Smooth muscle cell (in vitro differentiated cells): ENCODE measurements around the gene SHOX. TPM values are rescaled to one million over a fixed set of nuclear protein-coding genes. Genes with fewer than 3 reads are reported as not detected.
"Not testable (repeated sequence)": the region's sequence is repeated elsewhere in the genome, so short reads cannot be mapped to it uniquely, and the experiment has no call there.

Experiments
- DNase-seq: peaks from one replicate; lab custom pipeline; 2025; ENCODE audit not compliant: unreplicated experiment; lab: John Stamatoyannopoulos, UW
- H2AFZ ChIP-seq: fragments of 200-600 bp; sonication (generic); 2 replicates; pipeline ENCODE4 v1.6.0; 2016; ENCODE audit warnings: antibody characterized with exemption, low read depth, mild to moderate bottlenecking
- H3F3A ChIP-seq: fragments of 200-600 bp; sonication (generic); 2 replicates; pipeline ENCODE4 v1.6.0; 2017; ENCODE audit warnings: antibody characterized with exemption, low read depth
- H3K27ac ChIP-seq: fragments of 200-600 bp; sonication (generic); 2 replicates; pipeline ENCODE4 v1.5.1; 2016; ENCODE audit warnings: low read depth, mild to moderate bottlenecking
- H3K27me3 ChIP-seq: fragments of 200-600 bp; sonication (generic); 2 replicates; pipeline ENCODE4 v1.6.1; 2016; ENCODE audit warnings: low read depth, mild to moderate bottlenecking
- H3K36me3 ChIP-seq: fragments of 200-600 bp; sonication (generic); 2 replicates; pipeline ENCODE4 v1.5.1; 2016; ENCODE audit warnings: low read depth
- H3K4me1 ChIP-seq: fragments of 200-600 bp; sonication (generic); 2 replicates; pipeline ENCODE4 v1.5.1; 2016; ENCODE audit warnings: low read depth
- H3K4me2 ChIP-seq: fragments of 200-600 bp; sonication (generic); 2 replicates; pipeline ENCODE4 v1.6.0; 2016; ENCODE audit warnings: mild to moderate bottlenecking
- H3K4me3 ChIP-seq: fragments of 200-600 bp; sonication (generic); 2 replicates; pipeline ENCODE4 v1.5.1; 2016; ENCODE audit warnings: mild to moderate bottlenecking
- H3K79me2 ChIP-seq: fragments of 200-600 bp; sonication (generic); 2 replicates; pipeline ENCODE4 v1.6.0; 2016; ENCODE audit warnings: low read depth, mild to moderate bottlenecking
- H3K9ac ChIP-seq: fragments of 200-600 bp; sonication (generic); 2 replicates; pipeline ENCODE4 v1.6.0; 2016; ENCODE audit warnings: low read depth
- H3K9me3 ChIP-seq: fragments of 200-600 bp; sonication (generic); replicated peaks from 2 replicates; pipeline ENCODE4 v1.5.1; 2016; ENCODE audit warnings: low read depth
- H4K20me1 ChIP-seq: fragments of 200-600 bp; sonication (generic); 2 replicates; pipeline ENCODE4 v1.6.0; 2016; ENCODE audit warnings: low read depth
- WGBS: methylation state at CpG from one replicate; pipeline ENCODE4 v1.1.7; 2016; ENCODE audit warnings: low lambda C conversion rate; 5-methylcytosine and 5-hydroxymethylcytosine counted together
- polyA plus RNA-seq: library from polyadenylated mRNA; unstranded; fragments of >200 nt; fragmentation: Nextera tagmentation; extraction: Ambion mirVana; gene quantifications from 2 replicates; pipeline ENCODE4 v1.2.1, GENCODE V29; 2016
- total RNA-seq: library from RNA; depleted of rRNA; stranded (reverse); fragments of >200 nt; gene quantifications from 2 replicates; pipeline ENCODE4 v1.2.3, GENCODE V29; 2014
- TF ChIP-seq, protein P1 (sequence below): fragments of 200-600 bp; sonication (generic); IDR thresholded peaks from 2 replicates; pipeline ENCODE4 v1.5.1; 2017; ENCODE audit warnings: borderline replicate concordance, mild to moderate bottlenecking, antibody characterized with exemption; ENCODE audit not compliant: insufficient read depth, poor library complexity, severe bottlenecking

Gene SHOX
- total and polyA plus RNA-seq, 2 experiments from 2014 or later, result not detected

DNA sequence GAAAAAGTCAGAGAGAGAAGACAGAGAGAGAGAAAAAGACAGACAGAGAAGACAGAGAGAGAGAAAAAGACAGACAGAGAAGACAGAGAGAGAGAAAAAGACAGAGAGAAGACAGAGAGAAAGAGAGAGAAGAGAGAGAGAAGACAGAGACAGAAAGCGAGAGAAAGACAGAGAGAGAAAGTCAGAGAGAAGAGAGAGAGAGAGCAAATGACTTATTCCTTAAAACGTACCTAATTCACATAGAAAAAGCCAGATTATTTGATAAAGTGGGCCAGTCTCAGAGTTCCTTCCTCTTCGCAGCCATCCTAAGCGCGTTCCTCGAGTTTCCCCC lies 7.4 kb upstream of the SHOX start:
- no peak overlapping the region for H3K4me2 ChIP-seq
- no peak overlapping the region for H3K9ac ChIP-seq
- H3K79me2 ChIP-seq, result no peaks in the 10 kb centered on the region
- H3K27me3 ChIP-seq, result peaks cover 91% of the 10 kb centered on the region
- TF ChIP-seq, protein P1, sequence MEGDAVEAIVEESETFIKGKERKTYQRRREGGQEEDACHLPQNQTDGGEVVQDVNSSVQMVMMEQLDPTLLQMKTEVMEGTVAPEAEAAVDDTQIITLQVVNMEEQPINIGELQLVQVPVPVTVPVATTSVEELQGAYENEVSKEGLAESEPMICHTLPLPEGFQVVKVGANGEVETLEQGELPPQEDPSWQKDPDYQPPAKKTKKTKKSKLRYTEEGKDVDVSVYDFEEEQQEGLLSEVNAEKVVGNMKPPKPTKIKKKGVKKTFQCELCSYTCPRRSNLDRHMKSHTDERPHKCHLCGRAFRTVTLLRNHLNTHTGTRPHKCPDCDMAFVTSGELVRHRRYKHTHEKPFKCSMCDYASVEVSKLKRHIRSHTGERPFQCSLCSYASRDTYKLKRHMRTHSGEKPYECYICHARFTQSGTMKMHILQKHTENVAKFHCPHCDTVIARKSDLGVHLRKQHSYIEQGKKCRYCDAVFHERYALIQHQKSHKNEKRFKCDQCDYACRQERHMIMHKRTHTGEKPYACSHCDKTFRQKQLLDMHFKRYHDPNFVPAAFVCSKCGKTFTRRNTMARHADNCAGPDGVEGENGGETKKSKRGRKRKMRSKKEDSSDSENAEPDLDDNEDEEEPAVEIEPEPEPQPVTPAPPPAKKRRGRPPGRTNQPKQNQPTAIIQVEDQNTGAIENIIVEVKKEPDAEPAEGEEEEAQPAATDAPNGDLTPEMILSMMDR, result no peak
- H2AFZ ChIP-seq, result no peak overlapping the region
- no peak overlapping the region for H3K4me3 ChIP-seq
- no peak for DNase-seq
- H3K36me3 ChIP-seq, result no peaks in the 10 kb centered on the region
- peaks cover 3% of the 10 kb centered on the region for H3K4me1 ChIP-seq
- H3K9me3 ChIP-seq, result no peaks in the 10 kb centered on the region
- 0% methylated on average over 6 of the region's 6 CpGs for WGBS
- no peaks in the 10 kb centered on the region for H4K20me1 ChIP-seq
- no peaks in the 10 kb centered on the region for H3F3A ChIP-seq
- H3K27ac ChIP-seq, result no peak overlapping the region

DNA sequence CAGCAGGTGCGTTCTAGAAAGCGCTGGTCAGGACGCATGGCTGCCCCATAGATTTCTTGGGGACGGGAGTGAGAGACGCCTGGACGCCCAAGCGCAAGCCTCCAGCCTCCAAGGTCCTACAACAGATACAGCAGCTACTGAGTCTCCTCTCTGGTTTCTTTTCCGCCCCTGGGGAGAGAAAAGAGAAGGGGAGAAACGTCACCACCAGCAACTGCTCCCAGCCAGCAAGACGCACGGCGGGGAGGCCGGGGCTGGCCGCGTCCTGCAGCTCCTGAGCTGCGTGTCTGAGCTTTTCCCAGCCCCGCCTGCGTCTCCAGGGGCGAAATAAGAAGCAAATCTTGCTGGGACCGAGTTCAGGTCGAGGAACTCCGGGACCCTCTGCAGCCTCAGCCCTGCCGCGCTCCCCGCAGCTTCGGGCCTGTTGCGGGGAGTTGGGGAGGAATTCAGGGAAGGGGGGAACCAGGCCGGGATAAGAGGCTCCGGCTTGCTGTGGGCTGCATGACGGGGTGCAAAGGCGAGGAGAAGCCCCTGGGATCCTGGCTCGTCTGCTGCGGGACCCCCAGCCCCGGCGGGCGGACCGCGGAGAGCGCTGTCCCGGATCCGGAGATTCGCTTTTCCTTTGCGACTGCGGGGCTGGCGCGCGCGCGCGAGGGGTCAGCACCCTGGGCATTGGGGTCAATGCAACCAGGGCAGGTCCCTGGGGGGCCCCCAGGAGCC lies 6.8 kb upstream of the SHOX start:
- Histone ChIP-seq H3K9ac (no peak overlapping the region), H4K20me1 (no peaks in the 10 kb centered on the region), H2AFZ (no peak overlapping the region), H3K4me2 (no peak overlapping the region), H3K4me1 (peaks cover 3% of the 10 kb centered on the region), H3K27ac (no peak overlapping the region), H3K27me3 (peaks cover 89% of the 10 kb centered on the region), H3K36me3 (no peaks in the 10 kb centered on the region), H3K4me3 (no peak overlapping the region), H3F3A (no peaks in the 10 kb centered on the region), H3K79me2 (no peaks in the 10 kb centered on the region), H3K9me3 (no peaks in the 10 kb centered on the region)
- DNase-seq, result no peak
- 3% methylated on average over 50 of the region's 50 CpGs for WGBS
- TF ChIP-seq, protein P1, result no peak

DNA sequence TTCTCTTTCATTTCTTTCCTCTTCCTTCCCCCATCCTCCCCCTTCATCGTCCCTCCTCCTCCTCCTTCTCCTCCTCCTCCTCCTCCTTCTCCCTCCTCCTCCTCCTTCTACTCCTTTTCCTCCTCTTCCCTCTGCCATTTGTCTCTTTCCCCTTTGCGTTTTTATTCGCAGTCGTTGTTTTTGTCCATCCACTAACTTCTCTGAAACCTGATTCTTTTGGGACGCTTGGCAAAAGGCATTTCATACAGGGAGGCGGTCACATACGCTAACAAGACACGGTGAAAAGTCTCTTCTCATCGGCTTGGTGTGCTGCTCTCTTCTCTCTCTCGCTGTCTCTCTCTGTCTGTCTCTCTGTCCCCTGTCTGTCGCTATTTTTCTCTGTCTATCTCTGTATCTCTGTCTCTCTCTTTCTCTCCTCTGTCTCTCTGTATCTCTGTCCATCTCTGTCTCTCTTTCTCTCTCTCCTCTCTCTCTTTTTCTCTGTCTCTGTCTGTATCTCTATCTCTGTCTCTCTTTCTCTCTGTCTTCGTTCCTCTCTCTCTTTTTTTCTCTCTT lies 5.4 kb upstream of the SHOX start:
- no peaks in the 10 kb centered on the region for H3K79me2 ChIP-seq
- H3K36me3 ChIP-seq, result no peaks in the 10 kb centered on the region
- no peak overlapping the region for H3K4me2 ChIP-seq
- peaks cover 3% of the 10 kb centered on the region for H3K4me1 ChIP-seq
- TF ChIP-seq, protein P1, result no peak
- no peak overlapping the region for H2AFZ ChIP-seq
- no peak for DNase-seq
- no peaks in the 10 kb centered on the region for H3F3A ChIP-seq
- no peak overlapping the region for H3K27ac ChIP-seq
- H3K4me3 ChIP-seq, result no peak overlapping the region
- H3K27me3 ChIP-seq, result peaks cover 89% of the 10 kb centered on the region
- no peaks in the 10 kb centered on the region for H3K9me3 ChIP-seq
- H3K9ac ChIP-seq, result no peak overlapping the region
- no peaks in the 10 kb centered on the region for H4K20me1 ChIP-seq
- WGBS, result 17% methylated on average over 11 of the region's 12 CpGs

DNA sequence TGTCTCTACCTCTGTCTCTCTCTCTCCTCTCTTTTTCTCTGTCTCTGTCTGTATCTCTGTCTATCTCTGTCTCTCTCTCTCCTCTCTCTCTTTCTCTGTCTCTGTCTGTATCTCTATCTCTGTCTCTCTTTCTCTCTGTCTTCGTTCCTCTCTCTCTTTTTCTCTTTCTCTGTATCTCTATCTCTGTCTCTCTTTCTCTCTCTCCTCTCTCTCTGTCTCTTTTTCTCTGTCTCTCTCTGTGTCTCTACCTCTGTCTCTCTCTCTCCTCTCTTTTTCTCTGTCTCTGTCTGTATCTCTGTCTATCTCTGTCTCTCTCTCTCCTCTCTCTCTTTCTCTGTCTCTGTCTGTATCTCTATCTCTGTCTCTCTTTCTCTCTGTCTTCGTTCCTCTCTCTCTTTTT lies 4.5 kb upstream of the SHOX start:
- H3K9ac ChIP-seq, H3K36me3 ChIP-seq, H3K4me1 ChIP-seq, H3K4me3 ChIP-seq, H3F3A ChIP-seq, H2AFZ ChIP-seq, H3K4me2 ChIP-seq, H3K9me3 ChIP-seq, H3K27ac ChIP-seq, DNase-seq, H3K79me2 ChIP-seq, H4K20me1 ChIP-seq: not testable (repeated sequence)
- WGBS, result 50% methylated on average over 2 of the region's 2 CpGs
- peaks cover 89% of the 10 kb centered on the region for H3K27me3 ChIP-seq
